ENCODE results near the gene NLGN2. TPM values are rescaled to one million over a fixed set of nuclear protein-coding genes. Genes with fewer than 3 reads are reported as not detected.

NLGN2 gene
- total and polyA plus RNA-seq, 4 donors = 0.24 to 2.4 (median 0.90) TPM

DNA sequence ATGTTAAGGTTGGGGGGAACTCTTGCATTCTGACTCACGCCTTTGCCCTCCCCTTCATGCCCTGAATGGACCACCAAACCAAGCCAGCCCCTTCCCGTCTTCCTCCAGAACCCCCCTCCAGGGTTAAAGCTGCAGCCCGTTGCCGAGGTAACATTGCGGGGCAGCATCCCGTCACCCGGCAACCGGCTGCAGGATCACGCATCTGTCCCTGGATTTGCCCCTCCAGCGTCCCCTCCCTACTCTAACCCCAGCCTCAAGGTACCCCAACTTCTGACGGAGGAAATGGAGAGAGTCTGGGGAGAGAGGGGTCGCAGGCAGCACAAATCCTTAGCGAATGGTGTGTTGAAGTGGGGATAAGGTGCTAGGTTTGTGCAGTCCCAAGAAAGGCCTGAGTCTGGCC, 563 bp upstream of the NLGN2 start (continued):
- TF ChIP-seq, protein P1, sequence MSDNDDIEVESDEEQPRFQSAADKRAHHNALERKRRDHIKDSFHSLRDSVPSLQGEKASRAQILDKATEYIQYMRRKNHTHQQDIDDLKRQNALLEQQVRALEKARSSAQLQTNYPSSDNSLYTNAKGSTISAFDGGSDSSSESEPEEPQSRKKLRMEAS (IDR thresholded peaks at IDR 0.05) = no peak
- no peak for TF ChIP-seq FOXA1 (IDR thresholded peaks at IDR 0.05)

DNA sequence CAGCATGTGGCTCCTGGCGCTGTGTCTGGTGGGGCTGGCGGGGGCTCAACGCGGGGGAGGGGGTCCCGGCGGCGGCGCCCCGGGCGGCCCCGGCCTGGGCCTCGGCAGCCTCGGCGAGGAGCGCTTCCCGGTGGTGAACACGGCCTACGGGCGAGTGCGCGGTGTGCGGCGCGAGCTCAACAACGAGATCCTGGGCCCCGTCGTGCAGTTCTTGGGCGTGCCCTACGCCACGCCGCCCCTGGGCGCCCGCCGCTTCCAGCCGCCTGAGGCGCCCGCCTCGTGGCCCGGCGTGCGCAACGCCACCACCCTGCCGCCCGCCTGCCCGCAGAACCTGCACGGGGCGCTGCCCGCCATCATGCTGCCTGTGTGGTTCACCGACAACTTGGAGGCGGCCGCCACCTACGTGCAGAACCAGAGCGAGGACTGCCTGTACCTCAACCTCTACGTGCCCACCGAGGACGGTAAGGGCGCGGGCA, 645 bp downstream of the NLGN2 start:
- TF ChIP-seq, protein P2, sequence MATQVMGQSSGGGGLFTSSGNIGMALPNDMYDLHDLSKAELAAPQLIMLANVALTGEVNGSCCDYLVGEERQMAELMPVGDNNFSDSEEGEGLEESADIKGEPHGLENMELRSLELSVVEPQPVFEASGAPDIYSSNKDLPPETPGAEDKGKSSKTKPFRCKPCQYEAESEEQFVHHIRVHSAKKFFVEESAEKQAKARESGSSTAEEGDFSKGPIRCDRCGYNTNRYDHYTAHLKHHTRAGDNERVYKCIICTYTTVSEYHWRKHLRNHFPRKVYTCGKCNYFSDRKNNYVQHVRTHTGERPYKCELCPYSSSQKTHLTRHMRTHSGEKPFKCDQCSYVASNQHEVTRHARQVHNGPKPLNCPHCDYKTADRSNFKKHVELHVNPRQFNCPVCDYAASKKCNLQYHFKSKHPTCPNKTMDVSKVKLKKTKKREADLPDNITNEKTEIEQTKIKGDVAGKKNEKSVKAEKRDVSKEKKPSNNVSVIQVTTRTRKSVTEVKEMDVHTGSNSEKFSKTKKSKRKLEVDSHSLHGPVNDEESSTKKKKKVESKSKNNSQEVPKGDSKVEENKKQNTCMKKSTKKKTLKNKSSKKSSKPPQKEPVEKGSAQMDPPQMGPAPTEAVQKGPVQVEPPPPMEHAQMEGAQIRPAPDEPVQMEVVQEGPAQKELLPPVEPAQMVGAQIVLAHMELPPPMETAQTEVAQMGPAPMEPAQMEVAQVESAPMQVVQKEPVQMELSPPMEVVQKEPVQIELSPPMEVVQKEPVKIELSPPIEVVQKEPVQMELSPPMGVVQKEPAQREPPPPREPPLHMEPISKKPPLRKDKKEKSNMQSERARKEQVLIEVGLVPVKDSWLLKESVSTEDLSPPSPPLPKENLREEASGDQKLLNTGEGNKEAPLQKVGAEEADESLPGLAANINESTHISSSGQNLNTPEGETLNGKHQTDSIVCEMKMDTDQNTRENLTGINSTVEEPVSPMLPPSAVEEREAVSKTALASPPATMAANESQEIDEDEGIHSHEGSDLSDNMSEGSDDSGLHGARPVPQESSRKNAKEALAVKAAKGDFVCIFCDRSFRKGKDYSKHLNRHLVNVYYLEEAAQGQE (IDR thresholded peaks at IDR 0.05) = no peak
- TF ChIP-seq FOXA2 (IDR thresholded peaks at IDR 0.05) (no peak), RXRA (IDR thresholded peaks at IDR 0.05) (no peak), NR2F2 (IDR thresholded peaks at IDR 0.05) (no peak), EGR1 (IDR thresholded peaks at IDR 0.05; ENCODE audit: low read depth in 2 of 2) (no peak), HNF4G (IDR thresholded peaks at IDR 0.05) (no peak), GABPA (IDR thresholded peaks at IDR 0.05 in 1 of 2, conservative IDR thresholded peaks at IDR 0.05 in 1 of 2) (no peak), TAF1 (conservative IDR thresholded peaks at IDR 0.05) (no peak), SP1 (IDR thresholded peaks at IDR 0.05) (no peak), FOXA1 (IDR thresholded peaks at IDR 0.05) (no peak), HNF4A (conservative IDR thresholded peaks at IDR 0.05) (no peak), YY1 (IDR thresholded peaks at IDR 0.05) (no peak), JUND (IDR thresholded peaks at IDR 0.05) (no peak), RAD21 (IDR thresholded peaks at IDR 0.05) (no peak)
- TF ChIP-seq, protein P3, sequence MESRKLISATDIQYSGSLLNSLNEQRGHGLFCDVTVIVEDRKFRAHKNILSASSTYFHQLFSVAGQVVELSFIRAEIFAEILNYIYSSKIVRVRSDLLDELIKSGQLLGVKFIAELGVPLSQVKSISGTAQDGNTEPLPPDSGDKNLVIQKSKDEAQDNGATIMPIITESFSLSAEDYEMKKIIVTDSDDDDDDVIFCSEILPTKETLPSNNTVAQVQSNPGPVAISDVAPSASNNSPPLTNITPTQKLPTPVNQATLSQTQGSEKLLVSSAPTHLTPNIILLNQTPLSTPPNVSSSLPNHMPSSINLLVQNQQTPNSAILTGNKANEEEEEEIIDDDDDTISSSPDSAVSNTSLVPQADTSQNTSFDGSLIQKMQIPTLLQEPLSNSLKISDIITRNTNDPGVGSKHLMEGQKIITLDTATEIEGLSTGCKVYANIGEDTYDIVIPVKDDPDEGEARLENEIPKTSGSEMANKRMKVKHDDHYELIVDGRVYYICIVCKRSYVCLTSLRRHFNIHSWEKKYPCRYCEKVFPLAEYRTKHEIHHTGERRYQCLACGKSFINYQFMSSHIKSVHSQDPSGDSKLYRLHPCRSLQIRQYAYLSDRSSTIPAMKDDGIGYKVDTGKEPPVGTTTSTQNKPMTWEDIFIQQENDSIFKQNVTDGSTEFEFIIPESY (IDR thresholded peaks at IDR 0.05) = no peak
- TF ChIP-seq, protein P1 (IDR thresholded peaks at IDR 0.05) = no peak
- TF ChIP-seq, protein P4, sequence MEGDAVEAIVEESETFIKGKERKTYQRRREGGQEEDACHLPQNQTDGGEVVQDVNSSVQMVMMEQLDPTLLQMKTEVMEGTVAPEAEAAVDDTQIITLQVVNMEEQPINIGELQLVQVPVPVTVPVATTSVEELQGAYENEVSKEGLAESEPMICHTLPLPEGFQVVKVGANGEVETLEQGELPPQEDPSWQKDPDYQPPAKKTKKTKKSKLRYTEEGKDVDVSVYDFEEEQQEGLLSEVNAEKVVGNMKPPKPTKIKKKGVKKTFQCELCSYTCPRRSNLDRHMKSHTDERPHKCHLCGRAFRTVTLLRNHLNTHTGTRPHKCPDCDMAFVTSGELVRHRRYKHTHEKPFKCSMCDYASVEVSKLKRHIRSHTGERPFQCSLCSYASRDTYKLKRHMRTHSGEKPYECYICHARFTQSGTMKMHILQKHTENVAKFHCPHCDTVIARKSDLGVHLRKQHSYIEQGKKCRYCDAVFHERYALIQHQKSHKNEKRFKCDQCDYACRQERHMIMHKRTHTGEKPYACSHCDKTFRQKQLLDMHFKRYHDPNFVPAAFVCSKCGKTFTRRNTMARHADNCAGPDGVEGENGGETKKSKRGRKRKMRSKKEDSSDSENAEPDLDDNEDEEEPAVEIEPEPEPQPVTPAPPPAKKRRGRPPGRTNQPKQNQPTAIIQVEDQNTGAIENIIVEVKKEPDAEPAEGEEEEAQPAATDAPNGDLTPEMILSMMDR (IDR thresholded peaks at IDR 0.05; ENCODE audit: low read depth, low read length, missing input control) = no peak
- TF ChIP-seq, protein P5, sequence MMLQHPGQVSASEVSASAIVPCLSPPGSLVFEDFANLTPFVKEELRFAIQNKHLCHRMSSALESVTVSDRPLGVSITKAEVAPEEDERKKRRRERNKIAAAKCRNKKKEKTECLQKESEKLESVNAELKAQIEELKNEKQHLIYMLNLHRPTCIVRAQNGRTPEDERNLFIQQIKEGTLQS (IDR thresholded peaks at IDR 0.05) = no peak
- H3K27me3 ChIP-seq (ENCODE audit: control insufficient read depth in 4 of 4, insufficient read depth in 4 of 4, low read length in 3 of 4) = no peaks in the 10 kb centered on the region
- H3K9ac ChIP-seq (ENCODE audit: low read depth in 1 of 2, low read length in 2 of 2) = no peak overlapping the region
- H3K9me3 ChIP-seq (ENCODE audit: control insufficient read depth in 4 of 4, low read length in 3 of 4) = no peaks in the 10 kb centered on the region
- no peak for DNase-seq (ENCODE audit: low spot score)
- H3K36me3 ChIP-seq (ENCODE audit: control insufficient read depth in 4 of 4, insufficient read depth in 3 of 4, low read depth in 1 of 4, low read length in 3 of 4) = no peaks in the 10 kb centered on the region
- peaks cover 0 to 4% (median under 1%) of the 10 kb centered on the region in 4 donors for H3K4me1 ChIP-seq (ENCODE audit: control insufficient read depth in 4 of 4, insufficient read depth in 4 of 4, low read length in 3 of 4)
- no peak overlapping the region for H3K4me3 ChIP-seq (ENCODE audit: low read depth in 1 of 3, low read length in 3 of 3)
- no peak overlapping the region for H3K27ac ChIP-seq (ENCODE audit: low read depth in 1 of 2, low read length in 2 of 2)
- WGBS = 73% methylated on average over 58 of the region's 58 CpGs
